PC-3 (cell line): ENCODE data around the gene MAPK8IP1. TPM values are rescaled to one million over a fixed set of nuclear protein-coding genes. Genes with fewer than 3 reads are reported as not detected.

Experiments used
- ATAC-seq: fragments of 200-7000 bp; cut with Tn5 transposase; 2 replicates; pipeline ENCODE4 v1.9.1; 2020; ENCODE audit warnings: mild to moderate bottlenecking, moderate library complexity
- BruUV-seq: library from RNA; stranded (reverse); fragments of 400-500 nt; replicated peaks from 2 replicates; lab custom pipeline; 2021; lab: Mats Ljungman, UMichigan
- CTCF ChIA-PET: fragments of 300-600 bp; sonication (Branson Sonifier 250); formaldehyde crosslinking; loops from one replicate; lab custom pipeline; 2022; ENCODE audit warnings: antibody characterized with exemption; lab: Charles Lee
- POLR2A ChIA-PET: fragments of 300-600 bp; sonication (Branson Sonifier 250); formaldehyde crosslinking; loops from one replicate; lab custom pipeline; 2022; ENCODE audit warnings: antibody characterized with exemption; ENCODE audit not compliant: unreplicated experiment; lab: Charles Lee
- DNase-seq: peaks from one replicate; pipeline ENCODE4 v3.0.0-alpha.2; 2015
- H2AFZ ChIP-seq: fragments of 300-600 bp; sonication (generic); 2 replicates; pipeline ENCODE4 v1.6.0; 2016; ENCODE audit warnings: antibody characterized with exemption, low read length
- H3F3A ChIP-seq: fragments of 300-600 bp; sonication (generic); one replicate; pipeline ENCODE4 v1.6.0; 2017; ENCODE audit warnings: antibody characterized with exemption, low read length, control low read depth, mild to moderate bottlenecking; ENCODE audit not compliant: unreplicated experiment
- H3K27ac ChIP-seq: fragments of 300-600 bp; sonication (generic); 2 replicates; pipeline ENCODE4 v1.5.1; 2016; ENCODE audit warnings: mild to moderate bottlenecking, low read length
- H3K27me3 ChIP-seq: fragments of 300-600 bp; sonication (generic); 2 replicates; pipeline ENCODE4 v1.6.1; 2016; ENCODE audit warnings: low read length, mixed read lengths
- H3K36me3 ChIP-seq: fragments of 300-600 bp; sonication (generic); 2 replicates; pipeline ENCODE4 v1.6.1; 2016; ENCODE audit warnings: low read depth, mixed run types, low read length, mixed read lengths
- H3K4me1 ChIP-seq: fragments of 300-600 bp; sonication (generic); 2 replicates; pipeline ENCODE4 v1.5.1; 2016; ENCODE audit warnings: low read length; ENCODE audit not compliant: insufficient read depth
- H3K4me2 ChIP-seq: fragments of 300-600 bp; sonication (generic); 2 replicates; pipeline ENCODE4 v1.6.0; 2016; ENCODE audit warnings: low read length
- H3K4me3 ChIP-seq: fragments of 300-600 bp; sonication (generic); 2 replicates; pipeline ENCODE4 v1.5.1; 2016; ENCODE audit warnings: mild to moderate bottlenecking, low read length, mixed read lengths
- H3K79me2 ChIP-seq: fragments of 300-600 bp; sonication (generic); 2 replicates; pipeline ENCODE4 v1.6.1; 2017; ENCODE audit warnings: low read length, mixed read lengths
- H3K9ac ChIP-seq: fragments of 300-600 bp; sonication (generic); 2 replicates; pipeline ENCODE4 v1.6.0; 2016; ENCODE audit warnings: mild to moderate bottlenecking, low read length
- H3K9me2 ChIP-seq: fragments of 300-600 bp; sonication (generic); replicated peaks from 2 replicates; pipeline ENCODE4 v1.6.1; 2016; ENCODE audit warnings: mixed run types, low read length, mixed read lengths
- H3K9me3 ChIP-seq: fragments of 300-600 bp; sonication (generic); 2 replicates; pipeline ENCODE4 v1.6.1; 2016; ENCODE audit warnings: low read length, mixed read lengths
- H4K20me1 ChIP-seq: fragments of 300-600 bp; sonication (generic); 2 replicates; pipeline ENCODE4 v1.6.1; 2016; ENCODE audit warnings: low read length, mixed read lengths
- CTCF ChIP-seq: fragments of 300-600 bp; sonication (generic); conservative IDR thresholded peaks from 2 replicates; pipeline ENCODE4 v1.5.1; 2017; ENCODE audit warnings: antibody characterized with exemption, low read depth, mild to moderate bottlenecking, low read length
- EZH2 ChIP-seq: fragments of 300-600 bp; sonication (generic); IDR thresholded peaks from one replicate; pipeline ENCODE4 v1.6.1; 2017; ENCODE audit warnings: antibody characterized with exemption, mild to moderate bottlenecking, low read length; ENCODE audit not compliant: unreplicated experiment
- EZH2phosphoT487 ChIP-seq: fragments of 300-600 bp; sonication (generic); IDR thresholded peaks from 2 replicates; pipeline ENCODE4 v1.6.1; 2018; ENCODE audit warnings: mild to moderate bottlenecking, antibody characterized with exemption, low read length, borderline replicate concordance
- intact Hi-C: fragments of 100-400 bp; cut with micrococcal nuclease; formaldehyde crosslinking; loops from 2 replicates; pipeline ENCODE4 v1.9.0; 2023
- total RNA-seq: library from RNA; depleted of rRNA; stranded (reverse); fragments of >200 nt; gene quantifications from 2 replicates; pipeline ENCODE4 v1.2.3, GENCODE V29; 2014

The MAPK8IP1 gene
- total RNA-seq, 1 experiment from 2014 or later: 7.1 TPM

DNA sequence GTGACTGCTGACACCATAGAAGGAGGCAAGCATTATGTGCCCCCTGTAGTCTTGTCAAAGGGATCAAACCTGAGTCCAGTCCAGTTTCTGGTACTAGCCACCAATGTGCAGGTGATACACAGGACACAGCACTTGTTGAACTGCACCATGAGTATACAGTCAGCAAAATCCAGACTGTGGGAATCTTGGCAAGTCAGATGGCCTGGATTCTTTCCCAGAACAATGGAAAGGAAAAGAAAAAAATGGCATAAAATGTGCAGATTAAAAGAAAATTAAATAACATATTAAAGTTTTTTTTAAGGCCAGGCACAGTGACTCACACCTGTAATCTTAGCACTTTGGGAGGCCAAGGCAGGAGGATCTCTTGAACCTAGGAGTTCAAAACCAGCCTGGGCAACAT, 21.4 kb upstream of the MAPK8IP1 start:
- Histone ChIP-seq H4K20me1 (no peaks in the 10 kb centered on the region), H3K36me3 (no peaks in the 10 kb centered on the region; the same call in 1 of the 2 replicates), H3K79me2 (no peaks in the 10 kb centered on the region), H3K4me1 (no peaks in the 10 kb centered on the region), H3K27ac (no peak overlapping the region), H3K9me3 (no peaks in the 10 kb centered on the region), H3K4me3 (no peak overlapping the region), H3K9me2 (no peaks in the 10 kb centered on the region), H3K27me3 (no peaks in the 10 kb centered on the region), H3K4me2 (no peak overlapping the region), H2AFZ (no peak overlapping the region), H3F3A (no peaks in the 10 kb centered on the region), H3K9ac (no peak overlapping the region)
- no peak for DNase-seq
- intact Hi-C loops: no loop called here
- TF ChIP-seq CTCF (no peak), EZH2phosphoT487 (no peak), EZH2 (no peak)
- CTCF ChIA-PET: no interaction called here
- POLR2A ChIA-PET: no interaction called here
- ATAC-seq: no peak
- BruUV-seq: no TSS peak

- 0 out of 2 replicates have a peak, but pooled peaks cover 4% of the 10 kb centered on the region for H3K36me3 ChIP-seq
- BruUV-seq: no TSS peak
Measured at GRCh38 chr11:45869551-45869950, 15.9 kb upstream of the MAPK8IP1 start.

More at GRCh38 chr11:45869551-45869950, 15.9 kb upstream of the MAPK8IP1 start:
- H3K79me2 ChIP-seq: no peaks in the 10 kb centered on the region
- H3K4me1 ChIP-seq: no peaks in the 10 kb centered on the region
- no peaks in the 10 kb centered on the region for H4K20me1 ChIP-seq
- CTCF ChIA-PET: no interaction called here
- no peak overlapping the region for H3K4me3 ChIP-seq
- H3K9me3 ChIP-seq: no peaks in the 10 kb centered on the region
- no peaks in the 10 kb centered on the region for H3K9me2 ChIP-seq
- DNase-seq: no peak
- ATAC-seq: no peak
- H3K4me2 ChIP-seq: no peak overlapping the region
- H3K27me3 ChIP-seq: no peaks in the 10 kb centered on the region
- POLR2A ChIA-PET: no interaction called here
- H2AFZ ChIP-seq: no peak overlapping the region
- intact Hi-C loops: no loop called here
- H3K9ac ChIP-seq: no peak overlapping the region
- H3F3A ChIP-seq: no peaks in the 10 kb centered on the region
- H3K27ac ChIP-seq: no peak overlapping the region
- TF ChIP-seq CTCF: no peak
- TF ChIP-seq EZH2: no peak
- TF ChIP-seq EZH2phosphoT487: no peak
